Suprapubic skin (tissue), 4 donors: Measurements from ENCODE around the gene PRPS2. TPM values are rescaled to one million over a fixed set of nuclear protein-coding genes. Genes with fewer than 3 reads are reported as not detected.

Experiments used
- DNase-seq, 2 donors: peaks; one replicate each; pipeline ENCODE4 v3.0.0-alpha.2; 2019; ENCODE audit warnings: low spot score in 2 of 2
- H3K27ac ChIP-seq: fragments of 200-600 bp; sonication (generic); one replicate; pipeline ENCODE4 v1.5.1; 2019
- H3K27me3 ChIP-seq: fragments of 200-600 bp; sonication (generic); one replicate; pipeline ENCODE4 v1.5.1; 2019
- H3K36me3 ChIP-seq: fragments of 200-600 bp; sonication (generic); one replicate; pipeline ENCODE4 v1.5.1; 2019
- H3K4me1 ChIP-seq: fragments of 200-600 bp; sonication (generic); one replicate; pipeline ENCODE4 v1.5.1; 2019
- H3K4me3 ChIP-seq: fragments of 200-600 bp; sonication (generic); one replicate; pipeline ENCODE4 v1.5.1; 2019; ENCODE audit warnings: mild to moderate bottlenecking
- H3K9me3 ChIP-seq: fragments of 200-600 bp; sonication (generic); one replicate; pipeline ENCODE4 v1.5.1; 2019
- EP300 ChIP-seq: sonication (generic); formaldehyde crosslinking; IDR thresholded peaks from one replicate; pipeline ENCODE4 v1.6.1; 2017; ENCODE audit warnings: antibody characterized with exemption
- POLR2A ChIP-seq, 2 donors: fragments of 450-650 bp; IDR thresholded peaks; one replicate each; pipeline ENCODE4 v1.6.1; 2017; ENCODE audit warnings: antibody characterized with exemption in 2 of 2, mild to moderate bottlenecking in 2 of 2, moderate library complexity in 2 of 2
- POLR2AphosphoS5 ChIP-seq, 3 donors: sonication (generic); formaldehyde crosslinking; IDR thresholded peaks; one replicate each; pipeline ENCODE4 v1.6.1; 2017; ENCODE audit warnings: antibody characterized with exemption in 3 of 3
- WGBS: methylation state at CpG from one replicate; pipeline ENCODE4 v1.1.5; 2018; 5-methylcytosine and 5-hydroxymethylcytosine counted together
- total RNA-seq, 4 donors: library from RNA; depleted of rRNA; stranded (reverse); fragments of >200 nt; gene quantifications; one replicate each; pipeline ENCODE4 v1.1.0, GENCODE V29; 2016
- TF ChIP-seq, protein P1 (sequence below), 2 donors: fragments of 200-600 bp in 1 of 2; fragments of 450-650 bp in 1 of 2; sonication (generic) in 1 of 2; IDR thresholded peaks; one replicate each; pipeline ENCODE4 v1.5.1; 2016 to 2019; ENCODE audit warnings: antibody characterized with exemption in 2 of 2, mild to moderate bottlenecking in 1 of 2, moderate library complexity in 1 of 2

PRPS2 gene
- total RNA-seq, 4 donors from 2014 or later: 48.2 to 119 (median 70.1) TPM

DNA sequence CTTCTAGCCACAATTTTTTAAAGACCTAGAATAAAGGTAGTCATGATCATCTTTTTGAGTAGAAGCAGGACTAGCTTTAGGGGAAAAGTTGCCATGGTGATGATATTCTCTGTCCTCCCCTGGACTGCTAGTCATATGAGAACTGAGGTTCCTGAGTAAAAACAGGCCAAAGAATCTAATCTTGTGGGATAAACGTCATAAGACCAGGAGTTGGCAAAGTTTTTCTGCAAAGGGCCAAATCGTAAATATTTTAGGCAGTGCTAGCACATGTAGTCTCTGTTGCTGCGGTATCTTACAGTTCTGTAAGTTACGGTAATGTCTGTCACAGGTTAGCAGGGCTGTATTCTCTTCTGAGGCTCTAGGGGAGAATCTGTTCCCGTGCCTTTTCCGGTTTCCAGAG, 3.4 kb downstream of the PRPS2 start:
- no peaks in the 10 kb centered on the region for H3K36me3 ChIP-seq
- no peak overlapping the region for H3K4me3 ChIP-seq
- H3K4me1 ChIP-seq: peaks cover 8% of the 10 kb centered on the region
- TF ChIP-seq EP300: no peak
- no peak for TF ChIP-seq POLR2AphosphoS5 (IDR thresholded peaks at IDR 0.05)
- TF ChIP-seq POLR2A (IDR thresholded peaks at IDR 0.05): no peak
- TF ChIP-seq, protein P1, sequence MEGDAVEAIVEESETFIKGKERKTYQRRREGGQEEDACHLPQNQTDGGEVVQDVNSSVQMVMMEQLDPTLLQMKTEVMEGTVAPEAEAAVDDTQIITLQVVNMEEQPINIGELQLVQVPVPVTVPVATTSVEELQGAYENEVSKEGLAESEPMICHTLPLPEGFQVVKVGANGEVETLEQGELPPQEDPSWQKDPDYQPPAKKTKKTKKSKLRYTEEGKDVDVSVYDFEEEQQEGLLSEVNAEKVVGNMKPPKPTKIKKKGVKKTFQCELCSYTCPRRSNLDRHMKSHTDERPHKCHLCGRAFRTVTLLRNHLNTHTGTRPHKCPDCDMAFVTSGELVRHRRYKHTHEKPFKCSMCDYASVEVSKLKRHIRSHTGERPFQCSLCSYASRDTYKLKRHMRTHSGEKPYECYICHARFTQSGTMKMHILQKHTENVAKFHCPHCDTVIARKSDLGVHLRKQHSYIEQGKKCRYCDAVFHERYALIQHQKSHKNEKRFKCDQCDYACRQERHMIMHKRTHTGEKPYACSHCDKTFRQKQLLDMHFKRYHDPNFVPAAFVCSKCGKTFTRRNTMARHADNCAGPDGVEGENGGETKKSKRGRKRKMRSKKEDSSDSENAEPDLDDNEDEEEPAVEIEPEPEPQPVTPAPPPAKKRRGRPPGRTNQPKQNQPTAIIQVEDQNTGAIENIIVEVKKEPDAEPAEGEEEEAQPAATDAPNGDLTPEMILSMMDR (IDR thresholded peaks at IDR 0.05): no peak
- WGBS: 76% methylated on average over 6 of the region's 6 CpGs
- no peak overlapping the region for H3K27ac ChIP-seq
- DNase-seq: no peak
- no peaks in the 10 kb centered on the region for H3K27me3 ChIP-seq
- H3K9me3 ChIP-seq: no peaks in the 10 kb centered on the region

DNA sequence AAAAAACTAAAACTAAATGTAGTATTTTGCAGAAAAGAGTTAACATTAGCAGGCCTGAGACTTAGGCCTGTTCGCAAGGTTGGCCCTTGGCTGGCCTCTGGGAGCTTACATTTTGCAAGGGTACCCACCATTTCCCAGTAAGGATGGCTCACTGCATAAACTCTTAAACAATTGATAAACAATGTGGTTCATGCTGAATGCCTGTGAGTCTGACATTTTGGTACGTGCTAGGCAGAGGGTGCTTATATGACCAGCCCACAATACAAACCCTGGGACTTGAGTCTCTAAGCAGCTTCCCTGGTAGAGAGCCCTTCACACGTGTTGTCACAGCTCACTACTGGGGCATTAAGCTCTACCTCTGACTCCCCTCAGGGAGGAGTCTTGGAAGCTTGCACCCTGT, 7.4 kb downstream of the PRPS2 start:
- H3K27ac ChIP-seq: no peak overlapping the region
- 77% methylated on average over 3 of the region's 3 CpGs for WGBS
- H3K9me3 ChIP-seq: no peaks in the 10 kb centered on the region
- no peak for DNase-seq
- H3K27me3 ChIP-seq: no peaks in the 10 kb centered on the region
- H3K4me1 ChIP-seq: no peaks in the 10 kb centered on the region
- TF ChIP-seq POLR2AphosphoS5 (IDR thresholded peaks at IDR 0.05) (no peak), POLR2A (IDR thresholded peaks at IDR 0.05) (no peak), EP300 (no peak)
- TF ChIP-seq, protein P1 (IDR thresholded peaks at IDR 0.05): no peak
- H3K36me3 ChIP-seq: peaks cover 11% of the 10 kb centered on the region
- no peak overlapping the region for H3K4me3 ChIP-seq

DNA sequence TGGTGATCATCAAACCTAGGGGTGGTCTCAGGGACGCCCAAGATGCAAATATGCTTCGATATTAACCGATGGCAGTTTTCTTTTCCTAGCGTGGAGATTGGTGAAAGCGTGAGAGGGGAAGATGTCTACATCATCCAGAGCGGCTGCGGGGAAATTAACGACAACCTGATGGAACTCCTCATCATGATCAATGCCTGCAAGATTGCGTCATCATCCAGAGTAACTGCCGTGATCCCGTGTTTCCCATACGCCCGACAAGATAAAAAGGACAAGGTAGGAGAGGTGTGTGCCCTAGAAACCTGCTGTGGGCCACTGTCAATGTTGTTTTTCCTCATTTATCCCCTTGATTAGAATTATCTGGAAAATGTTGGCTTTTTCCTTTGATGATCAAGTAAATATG, 7.9 kb downstream of the PRPS2 start:
- WGBS: 91% methylated on average over 13 of the region's 13 CpGs
- no peak overlapping the region for H3K27ac ChIP-seq
- no peak for DNase-seq
- no peaks in the 10 kb centered on the region for H3K9me3 ChIP-seq
- no peaks in the 10 kb centered on the region for H3K4me1 ChIP-seq
- no peaks in the 10 kb centered on the region for H3K27me3 ChIP-seq
- H3K36me3 ChIP-seq: peaks cover 12% of the 10 kb centered on the region
- H3K4me3 ChIP-seq: no peak overlapping the region
- TF ChIP-seq POLR2AphosphoS5 (IDR thresholded peaks at IDR 0.05) (no peak), POLR2A (IDR thresholded peaks at IDR 0.05) (no peak), EP300 (no peak)
- TF ChIP-seq, protein P1 (IDR thresholded peaks at IDR 0.05): no peak

DNA sequence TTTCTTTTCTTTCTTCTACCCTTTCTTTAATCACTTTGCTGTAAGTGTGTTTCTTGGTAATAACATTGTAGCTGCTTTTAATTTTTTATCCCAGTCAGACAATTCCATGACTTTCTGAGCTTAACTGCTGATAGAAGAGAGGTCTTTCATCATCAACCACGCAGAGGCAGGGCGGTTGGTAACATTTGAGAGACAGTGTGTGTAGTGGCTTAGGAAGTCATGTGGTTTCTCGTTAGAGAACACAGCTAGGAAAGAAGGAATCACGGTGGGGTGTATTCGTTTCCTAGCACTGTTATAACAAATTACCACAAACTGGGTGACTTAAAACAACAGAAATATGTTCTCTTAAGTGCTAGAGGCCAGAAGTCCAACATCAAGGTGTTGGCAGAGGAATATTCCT, 11.5 kb downstream of the PRPS2 start:
- no peak overlapping the region for H3K4me3 ChIP-seq
- no peak for DNase-seq
- H3K27ac ChIP-seq: no peak overlapping the region
- no peaks in the 10 kb centered on the region for H3K4me1 ChIP-seq
- H3K9me3 ChIP-seq: no peaks in the 10 kb centered on the region
- peaks cover 12% of the 10 kb centered on the region for H3K36me3 ChIP-seq
- WGBS: 70% methylated on average over 5 of the region's 5 CpGs
- TF ChIP-seq, protein P1 (IDR thresholded peaks at IDR 0.05): no peak
- no peak for TF ChIP-seq EP300
- TF ChIP-seq POLR2AphosphoS5 (IDR thresholded peaks at IDR 0.05): no peak
- TF ChIP-seq POLR2A (IDR thresholded peaks at IDR 0.05): no peak
- no peaks in the 10 kb centered on the region for H3K27me3 ChIP-seq

DNA sequence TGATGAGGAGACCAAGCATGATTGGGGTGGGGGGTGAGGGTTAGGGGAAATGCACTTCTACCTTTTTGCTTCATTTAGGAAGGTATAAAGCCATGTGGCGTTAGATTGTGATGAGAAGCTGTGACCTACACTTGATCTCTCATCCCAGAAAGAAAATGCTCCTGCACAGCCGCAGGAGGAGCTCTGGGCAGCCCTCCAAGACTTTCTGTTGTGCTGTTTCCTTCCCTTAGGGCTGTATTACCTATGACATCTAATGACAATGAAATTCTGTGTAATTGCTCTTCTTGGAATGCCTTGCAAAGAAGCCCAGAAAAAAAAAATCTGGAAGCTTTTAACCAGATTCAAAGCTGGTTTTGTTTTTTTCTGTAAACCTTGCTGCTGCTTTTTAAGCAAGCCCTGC, 13.4 kb downstream of the PRPS2 start:
- TF ChIP-seq, protein P1 (IDR thresholded peaks at IDR 0.05): no peak
- TF ChIP-seq EP300 (no peak), POLR2AphosphoS5 (IDR thresholded peaks at IDR 0.05) (no peak), POLR2A (IDR thresholded peaks at IDR 0.05) (no peak)
- WGBS: 43% methylated on average over 2 of the region's 2 CpGs
- no peaks in the 10 kb centered on the region for H3K4me1 ChIP-seq
- DNase-seq: no peak
- H3K27me3 ChIP-seq: no peaks in the 10 kb centered on the region
- peaks cover 12% of the 10 kb centered on the region for H3K36me3 ChIP-seq
- no peak overlapping the region for H3K4me3 ChIP-seq
- no peaks in the 10 kb centered on the region for H3K9me3 ChIP-seq
- H3K27ac ChIP-seq: no peak overlapping the region
